ENCODE data around the gene RALGPS1. TPM values are rescaled to one million over a fixed set of nuclear protein-coding genes. Genes with fewer than 3 reads are reported as not detected.

The RALGPS1 gene
- total RNA-seq, 2 donors from 2014 or later: 9.3 to 12.6 TPM

DNA sequence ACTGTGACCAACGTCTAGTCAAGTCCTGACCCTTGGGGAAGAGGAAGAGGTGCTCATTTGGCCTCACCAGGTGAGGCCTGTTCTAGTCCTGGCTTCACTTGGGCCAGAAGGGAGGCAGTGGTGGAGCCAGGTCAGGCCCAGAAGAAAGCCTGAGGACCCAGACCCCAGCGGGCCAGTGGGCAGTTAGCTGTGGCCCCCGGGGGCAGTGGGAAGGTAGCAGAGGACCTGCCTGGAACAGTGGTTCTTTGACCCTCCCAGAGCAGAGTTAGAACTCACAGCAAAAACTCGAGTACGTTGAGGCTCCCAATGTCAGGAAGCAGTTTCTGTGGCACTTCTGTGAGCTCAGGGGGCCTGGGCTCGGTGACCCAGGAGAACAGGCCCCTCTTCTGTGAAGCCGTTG, 284.0 kb downstream of the RALGPS1 start:
- H3K9me3 ChIP-seq (ENCODE audit: control insufficient read depth, low read length, poor library complexity, severe bottlenecking): no peaks in the 10 kb centered on the region
- Mint-ChIP-seq H3K36me3 (ENCODE audit: low read depth) (no peaks in the 10 kb centered on the region), H3K4me1 (peaks cover 8% of the 10 kb centered on the region), H3K27ac (peak overlapping the region; percentile 51), H3K27me3 (no peaks in the 10 kb centered on the region), H3K4me3 (peak overlapping the region; percentile 73)
- ATAC-seq (no peak), DNase-seq (no peak)

DNA sequence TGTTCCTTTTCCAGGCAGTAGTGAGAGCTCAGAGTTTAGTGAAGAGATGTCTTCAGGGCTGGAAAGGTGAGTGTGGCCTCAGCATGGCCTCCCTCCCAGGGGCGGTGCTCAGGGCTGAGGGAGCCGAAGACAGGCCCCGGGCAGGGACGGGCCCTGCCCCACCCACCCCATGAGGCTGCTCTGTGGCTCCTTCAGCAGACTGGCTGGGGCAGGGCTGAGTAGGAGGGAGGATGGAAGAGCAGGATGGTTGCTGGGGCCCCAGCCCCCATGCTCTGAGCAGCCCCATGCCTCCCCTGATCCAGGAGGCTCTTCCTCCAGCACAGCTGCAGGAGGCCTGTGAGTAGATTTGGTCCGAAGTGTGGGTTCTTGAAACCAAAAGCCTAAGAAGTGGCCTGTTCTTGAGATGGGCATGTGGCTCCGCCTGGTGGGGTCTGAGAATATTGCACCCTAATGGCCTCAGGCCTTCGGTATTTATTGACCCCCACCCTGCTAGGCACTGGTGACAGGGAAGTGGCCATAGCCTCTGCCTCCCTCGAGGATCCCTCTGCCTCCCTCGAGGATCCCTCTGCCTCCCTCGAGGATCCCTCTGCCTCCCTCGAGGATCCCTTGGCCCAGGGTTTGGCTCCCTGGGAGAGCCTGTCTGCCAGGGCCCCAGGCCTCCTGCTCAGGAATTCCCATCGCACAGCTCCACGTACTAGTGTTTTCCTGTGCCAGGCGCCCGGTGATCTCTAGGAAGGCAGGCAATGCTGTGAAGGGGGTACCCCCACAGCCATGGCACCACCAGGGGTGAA, 284.6 kb downstream of the RALGPS1 start:
- Mint-ChIP-seq H3K36me3 (ENCODE audit: low read depth) (no peaks in the 10 kb centered on the region), H3K4me3 (peak overlapping the region; percentile 73), H3K27ac (peak overlapping the region; percentile 51), H3K27me3 (no peaks in the 10 kb centered on the region), H3K4me1 (peaks cover 12% of the 10 kb centered on the region)
- ATAC-seq (peak; percentile 81), DNase-seq (peak; percentile 54 to 70 (median 55))
- H3K9me3 ChIP-seq (ENCODE audit: control insufficient read depth, low read length, poor library complexity, severe bottlenecking): no peaks in the 10 kb centered on the region

- ATAC-seq (no peak), DNase-seq (no peak)
- no peaks in the 10 kb centered on the region for H3K36me3 Mint-ChIP-seq (ENCODE audit: low read depth)
- no peaks in the 10 kb centered on the region for H3K27me3 Mint-ChIP-seq
- H3K4me3 Mint-ChIP-seq: no peak overlapping the region
- no peak overlapping the region for H3K27ac Mint-ChIP-seq
- H3K4me1 Mint-ChIP-seq: peaks cover 13% of the 10 kb centered on the region
- H3K9me3 ChIP-seq (ENCODE audit: control insufficient read depth, low read length, poor library complexity, severe bottlenecking): no peaks in the 10 kb centered on the region
Measured at GRCh38 chr9:127200106-127200862, 285.7 kb downstream of the RALGPS1 start.

GRCh38 chr9:127201071-127201541, 286.5 kb downstream of the RALGPS1 start:
- DNase-seq (no peak), ATAC-seq (no peak)
- Mint-ChIP-seq H3K36me3 (ENCODE audit: low read depth) (no peaks in the 10 kb centered on the region), H3K27me3 (no peaks in the 10 kb centered on the region), H3K27ac (no peak overlapping the region), H3K4me1 (peaks cover 15% of the 10 kb centered on the region), H3K4me3 (no peak overlapping the region)
- H3K9me3 ChIP-seq (ENCODE audit: control insufficient read depth, low read length, poor library complexity, severe bottlenecking): no peaks in the 10 kb centered on the region

- Mint-ChIP-seq H3K4me3 (no peak overlapping the region), H3K27me3 (no peaks in the 10 kb centered on the region), H3K27ac (no peak overlapping the region), H3K36me3 (ENCODE audit: low read depth) (no peaks in the 10 kb centered on the region), H3K4me1 (peaks cover 15% of the 10 kb centered on the region)
- no peak for ATAC-seq
- no peaks in the 10 kb centered on the region for H3K9me3 ChIP-seq (ENCODE audit: control insufficient read depth, low read length, poor library complexity, severe bottlenecking)
- DNase-seq: no peak
Measured at GRCh38 chr9:127201731-127202130, 287.1 kb downstream of the RALGPS1 start.

DNA sequence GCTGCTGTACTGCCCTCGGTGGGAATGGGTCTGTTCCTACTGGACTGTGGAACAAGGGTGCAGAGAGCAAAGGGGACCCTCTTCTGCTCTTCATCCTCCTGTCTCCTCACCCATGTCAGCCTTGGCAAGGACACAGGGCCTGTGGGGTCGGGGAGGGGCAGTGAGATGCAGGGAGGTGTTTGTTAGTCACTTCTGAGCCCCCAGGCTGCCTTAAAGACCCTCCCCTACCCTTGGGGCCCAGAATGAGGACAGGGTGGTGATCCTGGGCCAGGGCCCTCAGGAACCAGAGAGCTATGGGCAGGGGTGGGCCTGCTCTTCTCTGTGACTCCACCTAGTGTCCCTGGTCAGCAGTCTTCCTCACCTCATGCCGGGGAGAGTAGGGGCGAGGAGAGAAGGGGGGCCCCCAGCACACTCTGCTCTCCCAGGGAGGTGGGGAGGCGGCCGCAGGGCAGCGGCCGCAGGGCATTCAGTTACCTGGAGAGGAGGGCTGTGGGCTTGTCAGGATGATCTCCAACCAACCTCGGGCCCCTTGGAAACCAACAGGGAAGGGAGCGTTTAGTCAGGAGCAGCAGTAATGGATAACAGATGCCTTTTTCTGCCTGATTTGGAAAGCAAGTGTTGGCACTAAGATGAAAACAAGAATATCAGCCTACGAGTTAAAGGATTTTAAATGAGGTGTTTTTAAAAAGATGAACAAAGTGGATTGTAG, 288.0 kb downstream of the RALGPS1 start:
- Mint-ChIP-seq H3K4me3 (no peak overlapping the region), H3K36me3 (ENCODE audit: low read depth) (peaks cover 2% of the 10 kb centered on the region), H3K27me3 (no peaks in the 10 kb centered on the region), H3K27ac (no peak overlapping the region), H3K4me1 (peaks cover 18% of the 10 kb centered on the region)
- no peak for DNase-seq
- no peaks in the 10 kb centered on the region for H3K9me3 ChIP-seq (ENCODE audit: control insufficient read depth, low read length, poor library complexity, severe bottlenecking)
- ATAC-seq: no peak

DNA sequence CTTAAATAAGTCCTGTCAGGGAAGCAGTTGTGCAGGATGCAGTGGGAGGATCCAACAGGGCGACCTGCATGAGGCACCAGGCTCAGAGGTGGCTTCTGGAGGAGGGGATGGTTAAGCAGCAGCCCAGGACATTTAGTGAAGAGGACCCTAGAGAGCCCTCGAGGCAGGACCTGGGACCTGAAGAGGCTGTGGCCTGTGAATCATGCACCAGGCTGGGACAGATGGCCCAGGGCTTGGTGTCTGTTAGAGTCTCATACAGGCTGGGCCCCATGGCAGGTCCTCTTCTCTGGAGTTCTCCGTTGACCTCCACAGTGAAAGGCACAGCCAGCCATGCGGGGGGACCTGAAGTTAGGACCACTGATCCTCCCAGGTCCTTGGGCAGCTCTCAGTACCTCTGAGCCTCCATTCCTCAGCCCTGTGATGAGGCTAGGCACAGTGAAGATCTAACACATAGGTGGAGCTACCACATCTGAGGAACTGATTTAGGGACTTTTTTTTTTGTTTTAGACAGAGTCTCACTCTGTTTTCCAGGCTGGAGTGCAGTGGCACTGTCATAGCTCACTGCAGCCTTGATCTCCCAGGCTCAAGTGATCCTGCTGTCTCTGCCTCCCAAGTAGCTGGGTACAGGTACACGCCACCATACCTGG, 289.2 kb downstream of the RALGPS1 start:
- H3K4me3 Mint-ChIP-seq: no peak overlapping the region
- peak; percentile 51 for ATAC-seq
- no peak overlapping the region for H3K27ac Mint-ChIP-seq
- no peaks in the 10 kb centered on the region for H3K27me3 Mint-ChIP-seq
- no peak for DNase-seq
- H3K9me3 ChIP-seq (ENCODE audit: control insufficient read depth, low read length, poor library complexity, severe bottlenecking): no peaks in the 10 kb centered on the region
- peaks cover 2% of the 10 kb centered on the region for H3K36me3 Mint-ChIP-seq (ENCODE audit: low read depth)
- peaks cover 13% of the 10 kb centered on the region for H3K4me1 Mint-ChIP-seq

DNA sequence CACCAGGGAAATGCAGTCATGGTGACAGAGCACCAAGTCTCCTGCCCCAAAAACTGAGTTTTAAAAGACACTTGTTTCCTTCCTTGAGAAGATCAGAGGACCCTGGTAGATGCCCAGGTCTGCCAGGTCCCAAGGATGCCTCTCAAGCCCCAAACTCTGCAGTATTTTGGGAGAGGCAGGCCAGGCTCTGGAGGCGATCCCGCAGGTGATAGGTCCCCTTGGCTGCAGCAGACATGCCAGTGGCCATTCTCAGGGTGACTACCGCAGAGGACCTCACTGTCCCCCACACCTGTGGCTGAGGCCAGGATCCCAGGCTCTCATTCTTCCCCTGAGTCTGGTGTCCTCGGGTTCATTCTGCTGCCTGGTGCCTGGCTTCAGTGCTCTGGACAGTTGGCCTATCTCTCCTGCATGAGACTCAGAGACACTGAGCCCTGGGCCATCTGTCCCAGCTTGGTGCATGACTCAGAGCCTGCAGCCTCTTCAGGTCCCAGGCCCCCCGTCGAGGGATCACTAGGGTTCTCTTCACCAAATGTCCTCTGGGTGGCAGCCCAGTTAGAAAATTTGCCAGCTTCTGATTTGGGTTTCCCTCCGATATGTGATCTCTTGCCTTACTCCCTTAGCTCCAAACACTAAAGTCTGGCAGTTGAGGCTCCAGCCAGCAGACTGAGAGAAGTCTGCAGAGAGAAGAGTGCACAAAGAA, 290.3 kb downstream of the RALGPS1 start:
- Mint-ChIP-seq H3K4me3 (no peak overlapping the region), H3K4me1 (peaks cover 16% of the 10 kb centered on the region)
- DNase-seq: no peak

DNA sequence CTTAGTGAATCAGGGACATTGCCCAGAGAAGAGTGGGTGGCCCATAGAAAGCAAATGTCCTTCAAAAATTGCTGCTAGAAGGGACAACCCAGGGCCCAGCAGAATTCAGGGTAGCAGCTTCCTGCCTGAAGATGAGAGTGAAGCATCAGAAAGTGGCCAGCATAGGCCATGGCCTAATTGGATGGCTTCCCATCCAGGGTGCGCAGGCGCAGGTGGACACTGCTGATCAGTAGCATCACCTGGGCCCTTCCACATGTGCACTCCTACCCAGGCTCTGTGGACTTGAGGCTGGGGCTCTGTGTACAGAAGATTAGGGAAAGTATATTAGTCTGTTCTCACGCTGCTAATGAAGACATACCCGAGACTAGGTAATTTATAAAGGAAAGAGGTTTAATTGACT, 291.4 kb downstream of the RALGPS1 start:
- H3K9me3 ChIP-seq (ENCODE audit: control insufficient read depth, low read length, poor library complexity, severe bottlenecking): no peaks in the 10 kb centered on the region
- peaks cover 16% of the 10 kb centered on the region for H3K4me1 Mint-ChIP-seq
- H3K27me3 Mint-ChIP-seq: peaks cover 6% of the 10 kb centered on the region
- ATAC-seq (no peak), DNase-seq (no peak)
- peaks cover 2% of the 10 kb centered on the region for H3K36me3 Mint-ChIP-seq (ENCODE audit: low read depth)
- no peak overlapping the region for H3K4me3 Mint-ChIP-seq
- H3K27ac Mint-ChIP-seq: no peak overlapping the region

More for the DNA sequence above, 290.3 kb downstream of the RALGPS1 start:
- no peak for ATAC-seq
- Mint-ChIP-seq H3K36me3 (ENCODE audit: low read depth) (peaks cover 2% of the 10 kb centered on the region), H3K27ac (no peak overlapping the region), H3K27me3 (peaks cover 5% of the 10 kb centered on the region)
- no peaks in the 10 kb centered on the region for H3K9me3 ChIP-seq (ENCODE audit: control insufficient read depth, low read length, poor library complexity, severe bottlenecking)

DNA sequence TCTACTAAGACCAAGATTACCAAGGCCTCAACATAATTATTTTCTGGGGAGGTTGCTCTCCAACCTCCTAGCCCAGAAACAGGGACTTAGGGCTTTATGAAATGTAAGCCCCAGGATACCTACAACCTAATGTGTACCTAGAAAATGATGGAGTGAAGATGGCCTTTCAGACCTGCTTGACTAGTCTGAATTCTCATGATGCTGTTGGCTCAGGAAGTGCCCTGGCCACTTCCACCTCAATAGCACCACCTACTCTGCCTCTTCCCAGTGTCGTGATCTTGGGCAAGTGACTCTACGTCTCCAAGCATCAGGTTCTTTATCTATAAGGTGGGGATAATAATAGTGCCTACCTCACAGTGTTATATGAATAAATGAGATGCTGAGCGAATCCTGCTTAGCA, 292.1 kb downstream of the RALGPS1 start:
- H3K36me3 Mint-ChIP-seq (ENCODE audit: low read depth): peaks cover 2% of the 10 kb centered on the region
- ATAC-seq: no peak
- no peaks in the 10 kb centered on the region for H3K9me3 ChIP-seq (ENCODE audit: control insufficient read depth, low read length, poor library complexity, severe bottlenecking)
- DNase-seq: no peak
- no peak overlapping the region for H3K4me3 Mint-ChIP-seq
- H3K27ac Mint-ChIP-seq: no peak overlapping the region
- peaks cover 16% of the 10 kb centered on the region for H3K4me1 Mint-ChIP-seq
- H3K27me3 Mint-ChIP-seq: peaks cover 6% of the 10 kb centered on the region

GRCh38 chr9:127207734-127208410, 293.3 kb downstream of the RALGPS1 start:
- Mint-ChIP-seq H3K36me3 (ENCODE audit: low read depth) (peaks cover 2% of the 10 kb centered on the region), H3K27ac (no peak overlapping the region), H3K4me3 (no peak overlapping the region), H3K4me1 (peaks cover 16% of the 10 kb centered on the region), H3K27me3 (peaks cover 6% of the 10 kb centered on the region)
- H3K9me3 ChIP-seq (ENCODE audit: control insufficient read depth, low read length, poor library complexity, severe bottlenecking): no peaks in the 10 kb centered on the region
- ATAC-seq (no peak), DNase-seq (no peak)

- Mint-ChIP-seq H3K36me3 (ENCODE audit: low read depth) (peaks cover 2% of the 10 kb centered on the region), H3K27ac (no peak overlapping the region), H3K4me3 (no peak overlapping the region), H3K27me3 (peaks cover 6% of the 10 kb centered on the region), H3K4me1 (peaks cover 14% of the 10 kb centered on the region)
- no peak for ATAC-seq
- H3K9me3 ChIP-seq (ENCODE audit: control insufficient read depth, low read length, poor library complexity, severe bottlenecking): no peaks in the 10 kb centered on the region
- no peak for DNase-seq
Measured at GRCh38 chr9:127208416-127208815, 293.8 kb downstream of the RALGPS1 start.

All from T-helper 17 cell (primary cell).